ENCODE results near the gene CHML. TPM values are rescaled to one million over a fixed set of nuclear protein-coding genes. Genes with fewer than 3 reads are reported as not detected.

The CHML gene
- total and polyA plus RNA-seq, 7 donors = 1.6 to 8.0 (median 6.1) TPM

- 12 to 72% methylated on average over 1 of the region's 1 CpG for WGBS, 2 donors
- no peak for TF ChIP-seq POLR2AphosphoS5 (IDR thresholded peaks at IDR 0.05)
- no peak for TF ChIP-seq POLR2A (IDR thresholded peaks at IDR 0.05)
- no peak for TF ChIP-seq EP300 (IDR thresholded peaks at IDR 0.05)
- no peak for TF ChIP-seq CTCF (IDR thresholded peaks at IDR 0.05)
- no peak for DNase-seq
Observed at GRCh38 chr1:241648159-241648558, 8.0 kb upstream of the CHML start.

GRCh38 chr1:241647658-241648057, 7.5 kb upstream of the CHML start:
- intact Hi-C loops (cut with DNase I) = loop anchor here (10.0 kb wide), 2 partner anchors 133 to 1607 kb away; partner anchors contain the start of genes CEP170, FH and SDCCAG8
- no peak for TF ChIP-seq POLR2AphosphoS5 (IDR thresholded peaks at IDR 0.05)
- no peak for TF ChIP-seq CTCF (IDR thresholded peaks at IDR 0.05)
- TF ChIP-seq POLR2A (IDR thresholded peaks at IDR 0.05) = no peak
- TF ChIP-seq EP300 (IDR thresholded peaks at IDR 0.05) = no peak
- Histone ChIP-seq H3K4me1 (no peaks in the 10 kb centered on the region), H3K9me3 (no peaks in the 10 kb centered on the region), H3K36me3 (no peaks in the 10 kb centered on the region), H3K27ac (no peak overlapping the region), H3K27me3 (no peaks in the 10 kb centered on the region), H3K4me3 (no peak overlapping the region)
- no peak for DNase-seq
- 83 to 91% methylated on average over 1 of the region's 1 CpG for WGBS, 2 donors

More at GRCh38 chr1:241648159-241648558, 8.0 kb upstream of the CHML start:
- intact Hi-C loops (cut with DNase I) = loop anchor here (10.0 kb wide), 2 partner anchors 133 to 1607 kb away; partner anchors contain the start of genes CEP170, FH and SDCCAG8
- no peak overlapping the region for H3K4me3 ChIP-seq
- no peaks in the 10 kb centered on the region for H3K27me3 ChIP-seq
- H3K9me3 ChIP-seq = no peaks in the 10 kb centered on the region
- no peak overlapping the region for H3K27ac ChIP-seq
- H3K4me1 ChIP-seq = no peaks in the 10 kb centered on the region
- no peaks in the 10 kb centered on the region for H3K36me3 ChIP-seq

GRCh38 chr1:241646201-241646600, 6.0 kb upstream of the CHML start:
- no peak overlapping the region for H3K27ac ChIP-seq
- DNase-seq = no peak
- intact Hi-C loops (cut with DNase I) = loop anchor here (10.0 kb wide), 2 partner anchors 131 to 1609 kb away; partner anchors contain the start of genes CEP170, FH and SDCCAG8
- TF ChIP-seq CTCF (IDR thresholded peaks at IDR 0.05) (no peak), POLR2AphosphoS5 (IDR thresholded peaks at IDR 0.05) (no peak), POLR2A (IDR thresholded peaks at IDR 0.05) (no peak), EP300 (IDR thresholded peaks at IDR 0.05) (no peak)
- no peaks in the 10 kb centered on the region for H3K27me3 ChIP-seq
- H3K4me3 ChIP-seq = no peak overlapping the region
- no peaks in the 10 kb centered on the region for H3K36me3 ChIP-seq
- no peaks in the 10 kb centered on the region for H3K4me1 ChIP-seq
- WGBS, 2 donors = 94 to 95% methylated on average over 7 of the region's 7 CpGs
- no peaks in the 10 kb centered on the region for H3K9me3 ChIP-seq

GRCh38 chr1:241645199-241645598, 5.0 kb upstream of the CHML start:
- WGBS, 2 donors = 86 to 91% methylated on average over 4 of the region's 4 CpGs
- TF ChIP-seq CTCF (IDR thresholded peaks at IDR 0.05) (no peak), POLR2AphosphoS5 (IDR thresholded peaks at IDR 0.05) (no peak), POLR2A (IDR thresholded peaks at IDR 0.05) (no peak), EP300 (IDR thresholded peaks at IDR 0.05) (no peak)
- H3K4me1 ChIP-seq = peaks cover 0 to 6% (median 0%) of the 10 kb centered on the region in 4 donors
- no peak for DNase-seq
- intact Hi-C loops (cut with DNase I) = loop anchor here (10.0 kb wide), 2 partner anchors 130 to 1610 kb away; partner anchors contain the start of genes CEP170, FH and SDCCAG8
- no peak overlapping the region for H3K27ac ChIP-seq
- no peaks in the 10 kb centered on the region for H3K9me3 ChIP-seq
- H3K4me3 ChIP-seq = no peak overlapping the region
- H3K27me3 ChIP-seq = no peaks in the 10 kb centered on the region
- no peaks in the 10 kb centered on the region for H3K36me3 ChIP-seq

GRCh38 chr1:241644259-241644658, 4.1 kb upstream of the CHML start:
- 96 to 100% methylated on average over 2 of the region's 2 CpGs for WGBS, 2 donors
- no peak overlapping the region for H3K4me3 ChIP-seq
- DNase-seq = no peak
- no peak overlapping the region for H3K27ac ChIP-seq
- TF ChIP-seq POLR2AphosphoS5 (IDR thresholded peaks at IDR 0.05) = no peak
- TF ChIP-seq EP300 (IDR thresholded peaks at IDR 0.05) = no peak
- TF ChIP-seq POLR2A (IDR thresholded peaks at IDR 0.05) = no peak
- TF ChIP-seq CTCF (IDR thresholded peaks at IDR 0.05) = no peak
- H3K4me1 ChIP-seq = peaks cover 0 to 8% (median under 1%) of the 10 kb centered on the region in 4 donors
- intact Hi-C loops (cut with DNase I) = loop anchor here (5.0 to 10.0 kb wide), 3 partner anchors 129 to 1611 kb away; partner anchors contain the start of genes CEP170, EXO1, FH and SDCCAG8
- H3K36me3 ChIP-seq = no peaks in the 10 kb centered on the region
- no peaks in the 10 kb centered on the region for H3K9me3 ChIP-seq
- H3K27me3 ChIP-seq = no peaks in the 10 kb centered on the region

Measured in sigmoid colon (tissue), 7 donors.